Trophoblast cell (in vitro differentiated cells and primary cell): Measurements from ENCODE around the gene PFDN1.
"Not testable (repeated sequence)": the region's sequence is repeated elsewhere in the genome, so short reads cannot be mapped to it uniquely, and the experiment has no call there.

ENCODE experiments used
- DNase-seq, 2 donors: peaks; one replicate each; pipeline ENCODE4 v3.0.0-alpha.2; 2016
- H2AFZ ChIP-seq: 2 replicates; pipeline ENCODE4 v1.6.1; 2013; ENCODE audit warnings: low read length, moderate library complexity, mild to moderate bottlenecking; ENCODE audit not compliant: insufficient read depth, poor library complexity
- H2AK5ac ChIP-seq: 2 replicates; pipeline ENCODE4 v1.6.1; 2013; ENCODE audit warnings: mild to moderate bottlenecking, low read length
- H2BK120ac ChIP-seq: 2 replicates; pipeline ENCODE4 v1.6.1; 2013; ENCODE audit warnings: low read length, mild to moderate bottlenecking, moderate library complexity; ENCODE audit not compliant: insufficient read depth, poor library complexity
- H2BK12ac ChIP-seq: 2 replicates; pipeline ENCODE4 v1.6.1; 2013; ENCODE audit warnings: mild to moderate bottlenecking, low read length, moderate library complexity
- H2BK5ac ChIP-seq: 2 replicates; pipeline ENCODE4 v1.6.1; 2013; ENCODE audit warnings: low read length, low read depth, moderate library complexity, mild to moderate bottlenecking; ENCODE audit not compliant: poor library complexity
- H3K14ac ChIP-seq: 2 replicates; pipeline ENCODE4 v1.6.1; 2013; ENCODE audit warnings: mild to moderate bottlenecking, low read length
- H3K18ac ChIP-seq: 2 replicates; pipeline ENCODE4 v1.6.1; 2013; ENCODE audit warnings: mild to moderate bottlenecking, low read length
- H3K23ac ChIP-seq: 2 replicates; pipeline ENCODE4 v1.6.1; 2013; ENCODE audit warnings: low read length
- H3K27ac ChIP-seq: 2 replicates; pipeline ENCODE4 v1.5.1; 2013; ENCODE audit warnings: low read depth, mild to moderate bottlenecking, inconsistent platforms, low read length, moderate library complexity
- H3K27me3 ChIP-seq: 2 replicates; pipeline ENCODE4 v1.6.1; 2013; ENCODE audit warnings: inconsistent platforms, mild to moderate bottlenecking, low read length, moderate library complexity; ENCODE audit not compliant: insufficient read depth
- H3K36me3 ChIP-seq, 2 experiments: 1 replicate in 1 of 2; 2 replicates in 1 of 2; pipeline ENCODE4 v1.6.1; 2013; ENCODE audit warnings: low read length in 2 of 2, mild to moderate bottlenecking in 2 of 2, moderate library complexity in 1 of 2; ENCODE audit not compliant: insufficient read depth in 2 of 2, control insufficient read depth in 1 of 2
- H3K4ac ChIP-seq: 2 replicates; pipeline ENCODE4 v1.6.1; 2013; ENCODE audit warnings: low read depth, mild to moderate bottlenecking, low read length, moderate library complexity
- H3K4me1 ChIP-seq, 2 experiments: 1 replicate in 1 of 2; 2 replicates in 1 of 2; pipeline ENCODE4 v1.6.1; 2013; ENCODE audit warnings: low read length in 2 of 2, mild to moderate bottlenecking in 2 of 2, moderate library complexity in 1 of 2; ENCODE audit not compliant: insufficient read depth in 2 of 2, control insufficient read depth in 1 of 2
- H3K4me2 ChIP-seq: 2 replicates; pipeline ENCODE4 v1.6.1; 2013; ENCODE audit warnings: inconsistent platforms, mild to moderate bottlenecking, low read length, moderate library complexity
- H3K4me3 ChIP-seq: 2 replicates; pipeline ENCODE4 v1.5.1; 2013; ENCODE audit warnings: mild to moderate bottlenecking, low read depth, low read length, inconsistent platforms
- H3K79me1 ChIP-seq: one replicate; pipeline ENCODE4 v1.6.1; 2013; ENCODE audit warnings: low read length
- H3K79me2 ChIP-seq: 2 replicates; pipeline ENCODE4 v1.6.1; 2013; ENCODE audit warnings: low read length, mild to moderate bottlenecking; ENCODE audit not compliant: control insufficient read depth, insufficient read depth, poor library complexity
- H3K9ac ChIP-seq: 2 replicates; pipeline ENCODE4 v1.6.1; 2013; ENCODE audit warnings: mild to moderate bottlenecking, low read length
- H3K9me3 ChIP-seq: 2 replicates; pipeline ENCODE4 v1.6.1; 2013; ENCODE audit warnings: low read depth, mild to moderate bottlenecking, control low read depth, inconsistent platforms, low read length; ENCODE audit not compliant: insufficient read depth
- H4K12ac ChIP-seq: 2 replicates; pipeline ENCODE4 v1.6.1; 2013; ENCODE audit warnings: low read depth, mild to moderate bottlenecking, low read length, moderate library complexity
- H4K8ac ChIP-seq: 2 replicates; pipeline ENCODE4 v1.6.1; 2013; ENCODE audit warnings: low read depth, mild to moderate bottlenecking, low read length, moderate library complexity
- H4K91ac ChIP-seq: one replicate; pipeline ENCODE4 v1.6.1; 2013; ENCODE audit warnings: low read depth, mild to moderate bottlenecking, low read length, moderate library complexity
- WGBS: extraction: QIAGEN DNeasy Blood & Tissue Kit; methylation state at CpG from one replicate; pipeline ENCODE4 v1.1.7; 2013; ENCODE audit warnings: missing lambda C conversion rate; ENCODE audit not compliant: insufficient read length, insufficient coverage; ENCODE audit errors: extremely low coverage; 5-methylcytosine and 5-hydroxymethylcytosine counted together

Gene PFDN1

DNA sequence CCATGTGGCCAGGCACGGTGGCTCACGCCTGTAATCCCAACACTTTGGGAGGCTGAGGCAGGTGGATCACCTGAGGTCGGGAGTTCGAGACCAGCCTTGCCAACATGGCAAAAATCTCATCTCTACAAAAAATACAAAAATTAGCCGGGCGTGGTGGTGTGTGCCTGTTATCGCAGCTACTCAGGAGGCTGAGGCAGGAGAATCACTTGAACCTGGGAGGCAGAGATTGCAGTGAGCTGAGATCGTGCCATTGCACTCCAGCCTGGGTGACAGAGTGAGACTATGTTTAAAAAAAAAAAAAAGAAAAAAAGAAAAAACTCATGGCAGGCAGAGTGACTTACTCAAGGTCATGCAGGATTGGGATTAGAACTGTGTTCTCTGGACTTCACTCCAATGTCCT lies 40.9 kb upstream of the PFDN1 start:
- H2BK12ac ChIP-seq, H3K27ac ChIP-seq, H3K4me2 ChIP-seq, H3K18ac ChIP-seq, H2AK5ac ChIP-seq, H3K4ac ChIP-seq, H3K9ac ChIP-seq, H3K9me3 ChIP-seq, H3K4me3 ChIP-seq, H3K27me3 ChIP-seq, H3K14ac ChIP-seq, H3K23ac ChIP-seq, DNase-seq, H4K12ac ChIP-seq, H2BK120ac ChIP-seq, H2BK5ac ChIP-seq, H3K79me2 ChIP-seq, H2AFZ ChIP-seq, H4K8ac ChIP-seq, H4K91ac ChIP-seq, H3K79me1 ChIP-seq: not testable (repeated sequence)
- WGBS = no CpG with 5 or more reads among the region's 8 CpGs
- Histone ChIP-seq H3K36me3 (peaks cover 6 to 11% of the 10 kb centered on the region in 2 experiments), H3K4me1 (peaks cover 8 to 18% of the 10 kb centered on the region in 2 experiments)

DNA sequence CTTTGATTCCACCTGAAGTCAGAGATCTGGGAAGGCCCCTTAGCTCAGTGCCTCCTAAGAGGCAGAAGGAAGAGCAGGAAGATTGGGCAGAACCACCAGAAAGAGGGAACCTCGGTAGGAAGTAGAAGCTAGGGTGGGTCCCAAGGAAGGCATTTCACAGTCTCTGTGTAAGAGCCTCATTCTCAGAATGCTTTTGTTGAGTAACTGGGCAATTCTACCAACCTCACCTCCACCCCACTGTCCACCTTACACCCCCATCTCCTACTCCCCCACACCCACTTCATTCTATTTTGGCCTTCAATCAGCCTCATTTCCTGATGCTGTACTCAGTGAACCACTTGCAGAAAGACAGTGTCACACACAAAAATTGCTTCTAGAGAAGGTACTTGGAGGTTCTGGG lies 40.0 kb upstream of the PFDN1 start:
- WGBS = no CpG with 5 or more reads among the region's 1 CpG

DNA sequence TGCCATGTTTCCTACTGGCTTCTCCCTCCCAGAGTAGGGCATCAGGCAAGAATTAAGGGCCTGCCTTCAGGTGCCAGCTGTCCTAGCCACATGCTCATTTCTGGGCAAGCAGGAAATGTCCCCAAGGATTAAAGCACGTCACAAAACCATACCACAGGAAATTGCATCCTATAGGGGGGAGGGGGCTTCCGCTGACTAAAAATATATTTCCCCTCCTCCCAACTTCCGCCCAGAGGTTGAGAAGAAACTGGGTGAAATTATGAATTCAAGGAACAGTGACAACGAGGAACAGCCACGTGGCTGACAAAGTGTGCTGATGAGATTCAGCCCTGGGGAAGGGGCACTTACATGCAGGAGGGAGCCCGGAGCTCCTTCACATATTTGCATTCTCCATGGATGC lies 39.4 kb upstream of the PFDN1 start:
- no peak overlapping the region for H2AFZ ChIP-seq
- no peak overlapping the region for H4K8ac ChIP-seq
- H3K18ac ChIP-seq = no peak overlapping the region
- no peak overlapping the region for H3K14ac ChIP-seq
- H3K27me3 ChIP-seq = no peaks in the 10 kb centered on the region
- no peaks in the 10 kb centered on the region for H3K9me3 ChIP-seq
- H4K91ac ChIP-seq = no peak overlapping the region
- no peak overlapping the region for H3K27ac ChIP-seq
- H3K23ac ChIP-seq = no peak overlapping the region
- no peak overlapping the region for H3K4ac ChIP-seq
- peaks cover 5% of the 10 kb centered on the region for H3K79me1 ChIP-seq
- H3K9ac ChIP-seq = no peak overlapping the region
- H3K4me2 ChIP-seq = no peak overlapping the region
- no peak overlapping the region for H2BK120ac ChIP-seq
- no peak overlapping the region for H2BK12ac ChIP-seq
- no CpG with 5 or more reads among the region's 6 CpGs for WGBS
- peaks cover 8 to 19% of the 10 kb centered on the region in 2 experiments for H3K4me1 ChIP-seq
- peaks cover 10 to 15% of the 10 kb centered on the region in 2 experiments for H3K36me3 ChIP-seq
- no peak overlapping the region for H4K12ac ChIP-seq
- H2AK5ac ChIP-seq = no peak overlapping the region
- H3K79me2 ChIP-seq = peaks cover 6% of the 10 kb centered on the region
- H2BK5ac ChIP-seq = no peak overlapping the region
- peak in 1 of 2 donors; percentile 9 for DNase-seq
- no peak overlapping the region for H3K4me3 ChIP-seq

More for the DNA sequence above, 40.0 kb upstream of the PFDN1 start:
- peaks cover 5% of the 10 kb centered on the region for H3K79me1 ChIP-seq
- no peak overlapping the region for H3K14ac ChIP-seq
- no peak overlapping the region for H4K12ac ChIP-seq
- no peak overlapping the region for H3K4ac ChIP-seq
- no peak overlapping the region for H4K91ac ChIP-seq
- DNase-seq = no peak
- peaks cover 6% of the 10 kb centered on the region for H3K79me2 ChIP-seq
- no peak overlapping the region for H3K18ac ChIP-seq
- no peak overlapping the region for H2BK120ac ChIP-seq
- no peak overlapping the region for H3K4me3 ChIP-seq
- no peak overlapping the region for H3K27ac ChIP-seq
- H3K27me3 ChIP-seq = no peaks in the 10 kb centered on the region
- H2AK5ac ChIP-seq = no peak overlapping the region
- H3K4me2 ChIP-seq = no peak overlapping the region
- H2AFZ ChIP-seq = no peak overlapping the region
- no peak overlapping the region for H4K8ac ChIP-seq
- no peak overlapping the region for H2BK12ac ChIP-seq
- H3K9me3 ChIP-seq = no peaks in the 10 kb centered on the region
- peaks cover 8 to 18% of the 10 kb centered on the region in 2 experiments for H3K4me1 ChIP-seq
- no peak overlapping the region for H3K9ac ChIP-seq
- no peak overlapping the region for H3K23ac ChIP-seq
- H2BK5ac ChIP-seq = no peak overlapping the region
- H3K36me3 ChIP-seq = peaks cover 6 to 11% of the 10 kb centered on the region in 2 experiments

DNA sequence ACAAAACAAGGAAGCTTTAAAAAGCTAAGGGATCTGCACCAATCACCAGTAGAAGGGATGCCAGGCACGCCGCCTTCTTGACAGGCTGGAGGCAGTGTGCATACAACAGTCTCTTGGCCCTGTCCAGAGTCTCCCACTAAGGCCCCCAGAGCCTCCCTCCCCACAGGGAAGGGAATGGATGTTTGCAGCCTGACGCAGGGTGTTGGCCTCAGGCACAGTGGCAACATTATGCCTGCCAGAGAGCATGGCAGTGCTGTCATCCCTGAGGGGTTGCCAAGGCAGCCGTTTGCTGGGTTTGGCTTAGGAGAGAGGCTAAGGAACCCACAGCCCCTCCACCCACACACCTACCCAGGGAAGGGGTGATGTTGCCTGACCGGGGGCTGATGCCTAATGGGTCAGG lies 38.7 kb upstream of the PFDN1 start:
- H3K23ac ChIP-seq = no peak overlapping the region
- no CpG with 5 or more reads among the region's 5 CpGs for WGBS
- H3K27me3 ChIP-seq = no peaks in the 10 kb centered on the region
- no peak overlapping the region for H2AK5ac ChIP-seq
- no peak overlapping the region for H2BK12ac ChIP-seq
- H3K4me1 ChIP-seq = peaks cover 8 to 19% of the 10 kb centered on the region in 2 experiments
- H2BK120ac ChIP-seq = no peak overlapping the region
- H3K4me3 ChIP-seq = no peak overlapping the region
- no peak overlapping the region for H3K18ac ChIP-seq
- H2BK5ac ChIP-seq = no peak overlapping the region
- H3K9me3 ChIP-seq = no peaks in the 10 kb centered on the region
- H3K4me2 ChIP-seq = no peak overlapping the region
- H2AFZ ChIP-seq = no peak overlapping the region
- peaks cover 6% of the 10 kb centered on the region for H3K79me2 ChIP-seq
- no peak for DNase-seq
- H4K91ac ChIP-seq = no peak overlapping the region
- no peak overlapping the region for H3K4ac ChIP-seq
- peaks cover 11 to 17% of the 10 kb centered on the region in 2 experiments for H3K36me3 ChIP-seq
- H3K27ac ChIP-seq = no peak overlapping the region
- H3K14ac ChIP-seq = no peak overlapping the region
- no peak overlapping the region for H3K9ac ChIP-seq
- H3K79me1 ChIP-seq = peaks cover 5% of the 10 kb centered on the region
- no peak overlapping the region for H4K8ac ChIP-seq
- no peak overlapping the region for H4K12ac ChIP-seq
